GM18519 (cell line): Measurements from ENCODE around the gene SALL3.
"Not testable (repeated sequence)": the region's sequence is repeated elsewhere in the genome, so short reads cannot be mapped to it uniquely, and the experiment has no call there.

Source experiments
- ATAC-seq: cut with Tn5 transposase; IDR thresholded peaks from one replicate; pipeline ENCODE4 v1.9.1; 2021; ENCODE audit warnings: mild to moderate bottlenecking, moderate library complexity; ENCODE audit not compliant: unreplicated experiment, low FRiP score

SALL3 gene

GRCh38 chr18:78964727-78965126, 14.9 kb upstream of the SALL3 start:
- ATAC-seq = not testable (repeated sequence)

GRCh38 chr18:78965260-78965659, 14.4 kb upstream of the SALL3 start:
- ATAC-seq = no peak

- ATAC-seq = no peak
These were observed 13.5 kb upstream of the SALL3 start for GRCh38 chr18:78965917-78966792.

- no peak for ATAC-seq
These were observed 12.9 kb upstream of the SALL3 start for GRCh38 chr18:78966793-78967106.

- ATAC-seq = no peak
These were observed 11.9 kb upstream of the SALL3 start for GRCh38 chr18:78967692-78968091.

- no peak for ATAC-seq
These were observed 9.9 kb upstream of the SALL3 start for GRCh38 chr18:78969574-78970315.

- no peak for ATAC-seq
These were observed 8.8 kb upstream of the SALL3 start for GRCh38 chr18:78970774-78971333.

GRCh38 chr18:78971511-78972245, 7.9 kb upstream of the SALL3 start:
- no peak for ATAC-seq

GRCh38 chr18:78972385-78972918, 7.2 kb upstream of the SALL3 start:
- ATAC-seq = no peak

- ATAC-seq = no peak
These were observed 6.7 kb upstream of the SALL3 start for GRCh38 chr18:78972930-78973331.

- ATAC-seq = no peak
These were observed 6.1 kb upstream of the SALL3 start for GRCh38 chr18:78973357-78974083.

- no peak for ATAC-seq
These were observed 5.4 kb upstream of the SALL3 start for GRCh38 chr18:78974115-78974761.

- no peak for ATAC-seq
These were observed 4.3 kb upstream of the SALL3 start for GRCh38 chr18:78975292-78975691.

GRCh38 chr18:78975699-78976335, 3.8 kb upstream of the SALL3 start:
- no peak for ATAC-seq

- ATAC-seq = no peak
These were observed 2.6 kb upstream of the SALL3 start for GRCh38 chr18:78976765-78977636.

GRCh38 chr18:78977637-78978348, 1.8 kb upstream of the SALL3 start:
- ATAC-seq = no peak

- no peak for ATAC-seq
These were observed 1.1 kb upstream of the SALL3 start for GRCh38 chr18:78978349-78979055.
